Measurements from ENCODE around the gene PVR.

GRCh38 chr19:44621367-44621766 lies 22.3 kb upstream of the PVR start:
- TF ChIP-seq, protein P1, sequence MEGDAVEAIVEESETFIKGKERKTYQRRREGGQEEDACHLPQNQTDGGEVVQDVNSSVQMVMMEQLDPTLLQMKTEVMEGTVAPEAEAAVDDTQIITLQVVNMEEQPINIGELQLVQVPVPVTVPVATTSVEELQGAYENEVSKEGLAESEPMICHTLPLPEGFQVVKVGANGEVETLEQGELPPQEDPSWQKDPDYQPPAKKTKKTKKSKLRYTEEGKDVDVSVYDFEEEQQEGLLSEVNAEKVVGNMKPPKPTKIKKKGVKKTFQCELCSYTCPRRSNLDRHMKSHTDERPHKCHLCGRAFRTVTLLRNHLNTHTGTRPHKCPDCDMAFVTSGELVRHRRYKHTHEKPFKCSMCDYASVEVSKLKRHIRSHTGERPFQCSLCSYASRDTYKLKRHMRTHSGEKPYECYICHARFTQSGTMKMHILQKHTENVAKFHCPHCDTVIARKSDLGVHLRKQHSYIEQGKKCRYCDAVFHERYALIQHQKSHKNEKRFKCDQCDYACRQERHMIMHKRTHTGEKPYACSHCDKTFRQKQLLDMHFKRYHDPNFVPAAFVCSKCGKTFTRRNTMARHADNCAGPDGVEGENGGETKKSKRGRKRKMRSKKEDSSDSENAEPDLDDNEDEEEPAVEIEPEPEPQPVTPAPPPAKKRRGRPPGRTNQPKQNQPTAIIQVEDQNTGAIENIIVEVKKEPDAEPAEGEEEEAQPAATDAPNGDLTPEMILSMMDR (IDR thresholded peaks at IDR 0.05; ENCODE audit: borderline replicate concordance, extremely low read depth, low read length, poor library complexity, severe bottlenecking), result no peak
- no peak for TF ChIP-seq EZH2 (IDR thresholded peaks at IDR 0.05; ENCODE audit: borderline replicate concordance, low read depth, low read length, severe bottlenecking)

All from DND-41 (cell line).